ENCODE results near the gene MRPL2.

DNA sequence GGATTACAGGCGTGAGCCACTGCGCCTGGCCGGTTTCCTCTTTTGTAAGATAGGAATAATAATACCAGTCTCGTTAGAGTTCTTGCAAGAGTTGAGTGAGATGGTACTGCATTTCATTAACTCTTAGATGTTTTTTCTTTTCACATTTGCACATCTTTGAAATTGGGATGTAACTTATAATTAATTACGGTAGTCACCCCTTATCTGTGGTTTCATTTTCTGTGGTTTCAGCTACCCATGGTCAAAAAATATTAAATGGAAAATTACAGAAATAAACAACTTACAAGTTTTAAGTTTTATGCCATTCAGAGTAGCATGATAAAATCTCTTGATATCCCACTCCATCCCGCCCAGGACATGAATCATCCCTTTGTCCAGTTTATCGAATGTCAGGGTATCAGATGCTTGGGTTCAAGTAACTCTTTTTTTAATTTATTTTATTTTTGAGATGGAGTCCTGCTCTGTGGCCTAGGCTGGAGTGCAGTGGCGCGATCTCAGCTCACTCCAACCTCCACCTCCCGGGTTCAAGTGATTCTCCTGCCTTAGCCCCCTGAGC is 32.3 kb upstream of the MRPL2 start:
- TF ChIP-seq CTCF (conservative IDR thresholded peaks at IDR 0.05) = no peak
- TF ChIP-seq ZFX (IDR thresholded peaks at IDR 0.05) = no peak
